ENCODE results near the gene CROCC2.

DNA sequence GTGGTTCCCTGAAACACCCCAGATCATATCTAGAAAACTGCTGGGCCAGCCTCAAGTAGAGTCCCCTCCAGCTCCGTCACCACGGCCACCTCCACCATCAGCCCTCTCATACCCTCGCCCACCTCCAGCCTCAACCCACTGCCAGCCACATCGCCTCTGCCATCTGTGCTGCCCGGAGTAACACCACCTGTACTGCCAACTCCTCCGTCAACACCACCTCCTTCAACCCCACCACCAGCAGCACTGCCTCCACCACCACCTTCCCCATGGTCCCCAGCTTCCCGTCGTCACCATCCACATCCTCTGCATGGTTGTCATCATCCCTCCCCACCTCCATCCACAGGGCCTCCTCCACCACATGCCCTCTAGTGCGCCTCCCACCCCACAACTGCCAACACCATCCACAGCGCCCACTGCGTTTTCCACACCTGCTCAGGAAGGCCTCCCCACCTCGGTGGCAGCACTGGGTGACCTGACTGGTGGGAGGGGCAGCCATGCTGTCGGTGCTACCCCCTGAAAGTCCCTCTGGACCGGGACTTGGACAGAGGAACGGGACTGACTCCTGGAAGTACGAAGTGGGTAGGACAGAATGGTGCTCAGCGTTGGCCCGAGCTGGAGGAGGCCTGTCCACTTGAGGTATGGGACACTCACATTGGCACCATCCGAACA is 93.9 kb downstream of the CROCC2 start:
- TF ChIP-seq RAD21 (IDR thresholded peaks at IDR 0.05; ENCODE audit: low read length) (no peak), POLR2AphosphoS5 (IDR thresholded peaks at IDR 0.05; ENCODE audit: low read depth, low read length) (no peak), CHD2 (IDR thresholded peaks at IDR 0.05; ENCODE audit: low read length, partially characterized antibody) (no peak), RXRA (IDR thresholded peaks at IDR 0.05; ENCODE audit: borderline replicate concordance, low read depth) (no peak), GABPA (IDR thresholded peaks at IDR 0.05; ENCODE audit: low read depth) (no peak), EZH2phosphoT487 (IDR thresholded peaks at IDR 0.05; ENCODE audit: borderline replicate concordance, low read depth) (no peak), SIN3A (IDR thresholded peaks at IDR 0.05; ENCODE audit: borderline replicate concordance, low read depth, low read length) (no peak), EP300 (IDR thresholded peaks at IDR 0.05; ENCODE audit: borderline replicate concordance in 1 of 2, low read depth in 1 of 2, low read length in 1 of 2) (no peak), TEAD4 (IDR thresholded peaks at IDR 0.05; ENCODE audit: borderline replicate concordance, insufficient read depth) (no peak)
- TF ChIP-seq, protein P1, sequence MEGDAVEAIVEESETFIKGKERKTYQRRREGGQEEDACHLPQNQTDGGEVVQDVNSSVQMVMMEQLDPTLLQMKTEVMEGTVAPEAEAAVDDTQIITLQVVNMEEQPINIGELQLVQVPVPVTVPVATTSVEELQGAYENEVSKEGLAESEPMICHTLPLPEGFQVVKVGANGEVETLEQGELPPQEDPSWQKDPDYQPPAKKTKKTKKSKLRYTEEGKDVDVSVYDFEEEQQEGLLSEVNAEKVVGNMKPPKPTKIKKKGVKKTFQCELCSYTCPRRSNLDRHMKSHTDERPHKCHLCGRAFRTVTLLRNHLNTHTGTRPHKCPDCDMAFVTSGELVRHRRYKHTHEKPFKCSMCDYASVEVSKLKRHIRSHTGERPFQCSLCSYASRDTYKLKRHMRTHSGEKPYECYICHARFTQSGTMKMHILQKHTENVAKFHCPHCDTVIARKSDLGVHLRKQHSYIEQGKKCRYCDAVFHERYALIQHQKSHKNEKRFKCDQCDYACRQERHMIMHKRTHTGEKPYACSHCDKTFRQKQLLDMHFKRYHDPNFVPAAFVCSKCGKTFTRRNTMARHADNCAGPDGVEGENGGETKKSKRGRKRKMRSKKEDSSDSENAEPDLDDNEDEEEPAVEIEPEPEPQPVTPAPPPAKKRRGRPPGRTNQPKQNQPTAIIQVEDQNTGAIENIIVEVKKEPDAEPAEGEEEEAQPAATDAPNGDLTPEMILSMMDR (IDR thresholded peaks at IDR 0.05) = no peak
- TF ChIP-seq, protein P2, sequence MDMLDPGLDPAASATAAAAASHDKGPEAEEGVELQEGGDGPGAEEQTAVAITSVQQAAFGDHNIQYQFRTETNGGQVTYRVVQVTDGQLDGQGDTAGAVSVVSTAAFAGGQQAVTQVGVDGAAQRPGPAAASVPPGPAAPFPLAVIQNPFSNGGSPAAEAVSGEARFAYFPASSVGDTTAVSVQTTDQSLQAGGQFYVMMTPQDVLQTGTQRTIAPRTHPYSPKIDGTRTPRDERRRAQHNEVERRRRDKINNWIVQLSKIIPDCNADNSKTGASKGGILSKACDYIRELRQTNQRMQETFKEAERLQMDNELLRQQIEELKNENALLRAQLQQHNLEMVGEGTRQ (IDR thresholded peaks at IDR 0.05; ENCODE audit: borderline replicate concordance, low read depth, low read length) = no peak
- TF ChIP-seq, protein P3, sequence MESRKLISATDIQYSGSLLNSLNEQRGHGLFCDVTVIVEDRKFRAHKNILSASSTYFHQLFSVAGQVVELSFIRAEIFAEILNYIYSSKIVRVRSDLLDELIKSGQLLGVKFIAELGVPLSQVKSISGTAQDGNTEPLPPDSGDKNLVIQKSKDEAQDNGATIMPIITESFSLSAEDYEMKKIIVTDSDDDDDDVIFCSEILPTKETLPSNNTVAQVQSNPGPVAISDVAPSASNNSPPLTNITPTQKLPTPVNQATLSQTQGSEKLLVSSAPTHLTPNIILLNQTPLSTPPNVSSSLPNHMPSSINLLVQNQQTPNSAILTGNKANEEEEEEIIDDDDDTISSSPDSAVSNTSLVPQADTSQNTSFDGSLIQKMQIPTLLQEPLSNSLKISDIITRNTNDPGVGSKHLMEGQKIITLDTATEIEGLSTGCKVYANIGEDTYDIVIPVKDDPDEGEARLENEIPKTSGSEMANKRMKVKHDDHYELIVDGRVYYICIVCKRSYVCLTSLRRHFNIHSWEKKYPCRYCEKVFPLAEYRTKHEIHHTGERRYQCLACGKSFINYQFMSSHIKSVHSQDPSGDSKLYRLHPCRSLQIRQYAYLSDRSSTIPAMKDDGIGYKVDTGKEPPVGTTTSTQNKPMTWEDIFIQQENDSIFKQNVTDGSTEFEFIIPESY (IDR thresholded peaks at IDR 0.05; ENCODE audit: borderline replicate concordance, low read depth) = no peak
